H4 (cell line): ENCODE results near the gene CRISP3. TPM values are rescaled to one million over a fixed set of nuclear protein-coding genes. Genes with fewer than 3 reads are reported as not detected.
"Not testable (repeated sequence)": the region's sequence is repeated elsewhere in the genome, so short reads cannot be mapped to it uniquely, and the experiment has no call there.

Experiments used
- DNase-seq: peaks from one replicate; pipeline ENCODE4 v3.0.0-alpha.2; 2015; ENCODE audit warnings: low spot score
- total RNA-seq: library from RNA; depleted of rRNA; stranded (reverse); fragments of >200 nt; shearing (Covaris generic); gene quantifications from 2 replicates; pipeline ENCODE4 v1.2.3, GENCODE V29; 2014; rRNA removed

Gene CRISP3
- total RNA-seq, result not detected in 2 replicates

GRCh38 chr6:49744259-49744658 lies at the start of gene CRISP3:
Gene CRISP3, minus strand, starts transcription at chr6:49744388. Its CDS starts 21 bp downstream, at chr6:49744367.
- DNase-seq, result no peak

- no peak for DNase-seq
Observed at GRCh38 chr6:49790341-49790740, 46.2 kb upstream of the CRISP3 start.

- DNase-seq, result peak; percentile 48
Observed at GRCh38 chr6:49787176-49787575, 43.0 kb upstream of the CRISP3 start, which contains the start of gene PGK2. Gene PGK2, minus strand, starts transcription at chr6:49787285. Its CDS starts 98 bp downstream, at chr6:49787187.

- DNase-seq, result no peak
Observed at GRCh38 chr6:49784272-49784671, 40.1 kb upstream of the CRISP3 start.

GRCh38 chr6:49782725-49783124 lies 38.5 kb upstream of the CRISP3 start:
- DNase-seq, result no peak

- no peak for DNase-seq
Observed at GRCh38 chr6:49782293-49782692, 38.1 kb upstream of the CRISP3 start.

GRCh38 chr6:49776444-49776843 lies 32.3 kb upstream of the CRISP3 start:
- no peak for DNase-seq

- no peak for DNase-seq
Observed at GRCh38 chr6:49775043-49775442, 30.9 kb upstream of the CRISP3 start.

- DNase-seq, result no peak
Observed at GRCh38 chr6:49772285-49772684, 28.1 kb upstream of the CRISP3 start.

- no peak for DNase-seq
Observed at GRCh38 chr6:49766762-49767161, 22.6 kb upstream of the CRISP3 start.

GRCh38 chr6:49764571-49765236 lies 20.5 kb upstream of the CRISP3 start:
- DNase-seq, result no peak

GRCh38 chr6:49743429-49743828 lies 759 bp downstream of the CRISP3 start:
- no peak for DNase-seq

GRCh38 chr6:49739423-49739822 lies 4.8 kb downstream of the CRISP3 start:
- DNase-seq, result no peak

GRCh38 chr6:49736017-49736508 lies 8.1 kb downstream of the CRISP3 start:
- DNase-seq, result no peak

GRCh38 chr6:49733680-49734079 lies 10.5 kb downstream of the CRISP3 start:
- no peak for DNase-seq

GRCh38 chr6:49732781-49733180 lies 11.4 kb downstream of the CRISP3 start:
- no peak for DNase-seq

- DNase-seq, result no peak
Observed at GRCh38 chr6:49730251-49730650, 13.9 kb downstream of the CRISP3 start.

- not testable (repeated sequence) for DNase-seq
Observed at GRCh38 chr6:49723917-49724316, 20.3 kb downstream of the CRISP3 start.

GRCh38 chr6:49721297-49721696 lies 22.9 kb downstream of the CRISP3 start:
- DNase-seq, result no peak

GRCh38 chr6:49720372-49720771 lies 23.8 kb downstream of the CRISP3 start:
- DNase-seq, result no peak

- no peak for DNase-seq
Observed at GRCh38 chr6:49713346-49713745, 30.8 kb downstream of the CRISP3 start, which contains the start of gene CRISP2. Gene CRISP2, minus strand, starts transcription at chr6:49713543. Its CDS starts 4,347 bp downstream, at chr6:49709196.

GRCh38 chr6:49698478-49698877 lies 45.7 kb downstream of the CRISP3 start:
- DNase-seq, result no peak

GRCh38 chr6:49693512-49693911 lies 50.7 kb downstream of the CRISP3 start:
- DNase-seq, result no peak

- DNase-seq, result no peak
Observed at GRCh38 chr6:49692534-49692933, 51.7 kb downstream of the CRISP3 start.
